Right ventricle myocardium superior (tissue), 1 donor: Measurements from ENCODE around the gene CHAMP1. TPM values are rescaled to one million over a fixed set of nuclear protein-coding genes. Genes with fewer than 3 reads are reported as not detected.
A peak's percentile ranks its signal among the peaks of the same experiment; 100 is the strongest.

Experiments used
- ATAC-seq: fragments of 200-7000 bp; cut with Tn5 transposase; one replicate; pipeline ENCODE4 v1.9.1; 2020; ENCODE audit warnings: mild to moderate bottlenecking; ENCODE audit not compliant: poor library complexity
- DNase-seq: peaks from one replicate; pipeline ENCODE4 v3.0.0-alpha.2; 2020
- intact Hi-C: fragments of 100-400 bp; cut with DNase I; formaldehyde crosslinking; loops from one replicate; pipeline ENCODE4 v1.11.2; 2022
- long read RNA-seq: library from polyadenylated mRNA; unstranded; transcript quantifications from one replicate; pipeline ENCODE4 v2.0.0, GENCODE V29; 2021
- total RNA-seq: library from RNA; stranded (reverse); fragmentation: NEBNext Ultra II Directional; extraction: Animal tissue kit (Norgen Biotek cat#: 25700); gene quantifications from one replicate; pipeline ENCODE4 v1.2.1, GENCODE V29; 2021
- donor health status: DM: no; HTN: yes; CAD: no; lungs with severe emphysema.

The CHAMP1 gene, protein sequence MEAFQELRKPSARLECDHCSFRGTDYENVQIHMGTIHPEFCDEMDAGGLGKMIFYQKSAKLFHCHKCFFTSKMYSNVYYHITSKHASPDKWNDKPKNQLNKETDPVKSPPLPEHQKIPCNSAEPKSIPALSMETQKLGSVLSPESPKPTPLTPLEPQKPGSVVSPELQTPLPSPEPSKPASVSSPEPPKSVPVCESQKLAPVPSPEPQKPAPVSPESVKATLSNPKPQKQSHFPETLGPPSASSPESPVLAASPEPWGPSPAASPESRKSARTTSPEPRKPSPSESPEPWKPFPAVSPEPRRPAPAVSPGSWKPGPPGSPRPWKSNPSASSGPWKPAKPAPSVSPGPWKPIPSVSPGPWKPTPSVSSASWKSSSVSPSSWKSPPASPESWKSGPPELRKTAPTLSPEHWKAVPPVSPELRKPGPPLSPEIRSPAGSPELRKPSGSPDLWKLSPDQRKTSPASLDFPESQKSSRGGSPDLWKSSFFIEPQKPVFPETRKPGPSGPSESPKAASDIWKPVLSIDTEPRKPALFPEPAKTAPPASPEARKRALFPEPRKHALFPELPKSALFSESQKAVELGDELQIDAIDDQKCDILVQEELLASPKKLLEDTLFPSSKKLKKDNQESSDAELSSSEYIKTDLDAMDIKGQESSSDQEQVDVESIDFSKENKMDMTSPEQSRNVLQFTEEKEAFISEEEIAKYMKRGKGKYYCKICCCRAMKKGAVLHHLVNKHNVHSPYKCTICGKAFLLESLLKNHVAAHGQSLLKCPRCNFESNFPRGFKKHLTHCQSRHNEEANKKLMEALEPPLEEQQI
- total RNA-seq: 8.2 TPM
- long read RNA-seq, full-length matches to known transcripts: 4 of 4 reads
- long read RNA-seq, partial matches to known transcripts: 0 of 4 reads
- long read RNA-seq, other reads (novel, unspliced or antisense): 0 of 4 reads

DNA sequence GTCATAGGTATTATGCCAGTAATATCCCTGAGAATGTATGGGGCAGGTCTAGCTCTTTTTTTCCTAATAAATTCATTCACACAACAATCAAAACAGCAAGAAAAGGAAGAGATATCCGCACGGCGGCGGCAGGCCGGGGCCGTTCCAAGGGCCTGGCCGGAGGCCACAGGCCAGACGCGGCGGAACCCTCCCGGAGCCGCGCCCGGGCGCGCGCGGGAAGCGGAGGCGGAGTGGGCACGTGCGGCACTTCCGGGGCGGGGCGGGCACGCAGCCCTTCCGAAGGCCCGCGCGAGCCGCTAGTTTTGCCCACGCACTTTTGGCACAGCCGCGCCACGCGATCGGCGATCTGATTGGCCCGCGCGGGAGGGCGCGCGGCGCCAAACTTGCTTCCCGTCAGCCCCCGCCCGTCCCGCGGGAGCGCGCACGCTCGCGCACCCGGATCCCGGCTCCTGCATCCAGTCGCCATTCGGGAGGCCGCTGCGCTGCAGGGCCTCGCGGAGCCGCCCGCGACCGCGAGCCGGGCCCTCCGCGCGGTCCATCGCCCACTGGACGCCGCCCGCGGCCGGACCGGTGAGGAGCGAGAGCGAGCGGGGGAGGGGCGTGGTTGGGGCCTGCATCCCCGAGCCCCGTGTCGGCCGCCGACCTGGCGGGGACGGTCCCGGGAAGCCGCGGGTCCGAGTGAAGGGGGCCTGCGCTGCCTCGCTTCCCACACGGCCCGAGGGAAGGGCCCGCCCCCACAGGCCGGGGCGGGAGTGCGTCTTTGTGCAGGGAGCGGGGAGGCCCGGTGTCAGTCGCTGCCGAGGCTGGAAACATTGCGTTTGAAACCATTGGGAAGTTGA, at the start of gene CHAMP1:
TSS of gene CHAMP1 (plus strand) at position 430 of the 839 bp plus-strand sequence. CDS start 9,340 bp downstream, outside the sequence.
- intact Hi-C loops: no loop called here
- peak; percentile 99 for DNase-seq
- peak; percentile 97 for ATAC-seq

DNA sequence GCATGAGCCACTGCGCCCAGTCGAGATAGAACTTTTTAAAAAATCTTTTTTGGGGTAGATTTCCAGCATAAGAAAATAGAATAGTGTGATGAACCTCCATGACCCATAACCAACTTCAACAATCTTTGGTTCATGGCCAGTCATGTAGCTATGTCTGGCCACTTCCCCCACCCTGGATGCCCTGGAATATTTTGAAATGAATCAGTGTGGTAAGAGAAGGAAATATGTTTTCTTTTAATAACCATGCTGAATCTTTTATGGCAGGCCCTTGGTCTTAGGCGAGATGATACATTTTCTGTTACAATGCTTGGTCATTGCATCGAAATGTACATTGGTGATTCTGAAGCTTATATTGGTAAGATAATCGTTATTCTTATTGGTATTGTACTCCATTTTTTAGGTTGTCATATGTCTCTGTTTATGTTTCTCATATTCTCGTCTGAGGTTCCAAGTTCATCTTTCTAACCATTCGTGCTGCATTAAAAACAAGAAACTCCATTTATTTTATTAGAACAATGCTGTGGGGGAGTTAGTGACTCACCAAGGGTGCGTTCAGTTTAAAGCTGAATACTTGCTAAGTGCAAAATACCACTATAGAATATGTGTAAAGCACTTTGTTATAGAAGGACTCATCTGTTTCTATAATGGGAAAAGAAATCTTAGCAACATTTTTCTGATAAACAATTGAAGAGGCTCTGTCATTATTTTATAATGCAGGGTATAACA, 49.3 kb upstream of the CHAMP1 start:
- ATAC-seq: no peak
- intact Hi-C loops: no loop called here
- no peak for DNase-seq

DNA sequence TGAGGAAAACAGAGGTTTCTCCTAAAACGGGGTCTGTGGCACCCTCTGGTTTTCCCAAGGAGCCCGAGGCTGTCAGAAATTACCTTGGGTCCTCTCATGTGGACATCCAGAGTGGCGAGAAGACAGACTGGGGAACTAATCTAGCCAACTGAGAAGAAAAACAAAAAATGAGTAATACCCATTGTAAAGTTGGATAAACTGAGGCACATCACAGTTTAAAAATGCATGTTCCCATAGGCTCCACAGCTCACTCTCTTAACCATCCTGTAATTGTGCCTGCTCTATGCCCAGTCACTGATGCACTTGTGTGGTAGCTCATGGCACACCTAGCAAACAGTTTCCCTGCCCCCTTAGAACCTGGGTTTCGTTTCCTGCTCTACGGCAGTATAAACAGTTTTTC, 48.1 kb upstream of the CHAMP1 start:
- no peak for DNase-seq
- no peak for ATAC-seq
- intact Hi-C loops: no loop called here

DNA sequence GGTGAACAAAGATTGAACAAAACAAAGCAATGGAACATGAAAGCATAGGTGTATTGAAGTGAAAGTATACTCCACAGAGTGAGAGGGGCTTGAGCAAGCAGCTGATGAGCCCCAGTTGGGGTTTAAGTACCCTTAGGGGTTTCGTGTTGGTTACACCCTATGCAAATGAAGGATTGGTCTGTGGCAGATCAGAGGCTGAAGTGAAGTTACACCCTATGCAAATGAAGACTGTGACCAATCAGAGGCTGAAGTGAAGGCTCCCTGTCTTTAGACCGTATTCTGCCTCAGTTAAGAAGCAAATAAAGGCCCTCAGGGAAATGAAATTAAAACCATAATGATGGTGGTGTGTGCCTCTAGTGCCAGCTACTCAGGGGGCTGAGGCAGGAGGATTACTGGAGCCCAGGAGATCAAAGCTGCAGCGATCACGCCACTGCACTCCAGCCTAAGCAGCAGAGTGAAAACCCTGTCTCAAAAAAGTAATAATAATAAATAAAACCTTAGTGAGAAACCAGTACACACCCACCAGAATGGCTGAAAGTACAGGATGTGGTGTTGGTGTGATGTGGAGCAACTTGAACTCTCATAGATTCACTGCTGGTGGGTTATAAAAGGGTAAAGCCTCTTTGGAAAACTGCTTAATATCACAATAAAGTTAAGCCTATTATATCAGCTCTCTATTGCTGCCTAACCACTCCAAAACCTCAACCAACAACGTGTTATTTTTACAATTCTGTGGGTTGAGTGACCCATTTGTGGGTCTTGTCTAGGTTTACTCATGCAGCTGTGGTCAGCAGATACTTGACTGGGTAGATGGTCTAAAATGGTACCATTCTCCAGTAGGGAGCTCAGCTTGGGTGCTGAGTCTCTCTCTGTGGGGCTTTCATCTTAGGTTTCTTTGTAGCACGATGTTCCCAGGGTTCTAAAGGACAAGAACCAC, 45.7 kb upstream of the CHAMP1 start:
- intact Hi-C loops: no loop called here
- ATAC-seq (no peak), DNase-seq (no peak)

DNA sequence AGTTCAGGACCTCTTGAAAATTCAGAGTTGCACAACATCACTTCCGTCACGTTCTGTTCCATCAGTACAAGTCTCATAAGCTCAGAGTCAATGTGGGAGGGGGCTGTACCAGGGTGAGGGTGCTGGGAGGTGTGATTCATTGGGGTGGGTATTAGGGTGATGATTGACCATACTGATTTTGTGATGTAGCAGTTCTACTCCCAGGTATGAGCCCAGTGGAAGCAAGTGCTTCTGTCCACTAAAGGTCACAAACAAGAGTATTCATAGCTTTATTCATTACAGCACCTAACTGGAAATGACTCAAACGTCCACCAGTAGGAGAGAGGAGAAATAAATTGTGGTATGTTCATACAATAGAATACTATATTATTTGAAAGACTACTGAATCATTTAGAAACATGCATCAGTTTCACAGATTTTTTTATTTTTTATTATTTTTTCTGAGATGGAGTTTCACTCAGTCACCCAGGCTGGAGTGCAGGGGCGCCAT, 45.0 kb upstream of the CHAMP1 start:
- DNase-seq (no peak), ATAC-seq (no peak)
- intact Hi-C loops: no loop called here

DNA sequence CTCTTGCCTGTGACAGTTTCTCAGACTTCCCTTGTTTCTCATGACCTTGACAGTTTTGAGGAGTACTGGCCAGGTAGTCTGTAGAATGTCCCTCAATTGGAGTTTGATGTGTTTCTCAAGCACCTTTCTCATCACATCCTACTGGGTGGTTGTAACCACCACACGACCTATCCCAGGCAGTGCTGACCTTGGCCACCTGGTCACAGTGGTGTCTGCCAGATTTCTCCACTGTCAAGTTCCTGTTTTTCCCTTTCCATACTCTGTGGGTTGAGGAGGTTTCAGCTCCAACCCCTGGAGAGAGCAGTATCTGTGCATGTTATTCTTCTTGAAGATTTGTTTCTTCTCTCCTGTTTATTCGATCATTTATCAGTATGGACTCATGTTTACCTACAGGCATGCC, 41.3 kb upstream of the CHAMP1 start:
- intact Hi-C loops: no loop called here
- ATAC-seq (no peak), DNase-seq (no peak)

DNA sequence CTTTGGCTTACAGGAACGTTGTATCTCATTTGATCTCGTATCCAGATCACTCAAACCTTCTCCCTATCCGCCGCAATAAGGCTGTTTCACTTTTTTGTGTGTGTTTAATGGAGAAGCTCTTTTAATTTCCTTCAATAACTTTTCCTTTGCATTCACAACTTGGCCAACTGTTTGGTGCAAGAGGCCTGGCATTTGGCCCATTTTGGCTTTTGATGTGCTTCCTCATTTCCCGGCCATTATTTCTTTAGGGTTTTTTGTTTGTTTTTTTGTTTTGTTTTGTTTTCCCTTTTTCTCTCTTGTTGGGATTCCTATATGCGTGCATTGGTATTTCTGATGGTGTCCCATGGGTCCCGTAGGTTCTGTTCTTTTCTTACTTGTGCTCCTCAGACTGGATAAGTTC, 39.0 kb upstream of the CHAMP1 start:
- intact Hi-C loops: no loop called here
- ATAC-seq: no peak
- no peak for DNase-seq

DNA sequence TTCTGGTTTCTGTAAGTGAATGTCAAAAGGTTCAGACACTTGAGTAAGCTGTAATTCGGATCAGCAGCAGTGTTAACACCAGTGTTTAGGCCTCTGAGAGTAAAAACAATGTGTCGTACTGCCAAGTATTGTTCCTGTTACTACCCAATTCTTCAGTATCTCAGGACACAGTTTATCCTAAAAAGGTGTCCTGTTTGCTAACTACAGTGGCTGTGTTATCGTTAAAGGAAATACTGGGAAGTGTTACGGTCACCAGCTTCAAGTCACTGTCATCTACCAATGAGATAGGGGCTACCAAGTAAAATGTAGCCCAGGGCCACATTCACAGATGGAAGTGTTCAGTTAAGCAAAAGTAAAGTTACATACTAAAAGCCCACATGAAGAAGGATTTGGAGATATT, 35.2 kb upstream of the CHAMP1 start:
- intact Hi-C loops: no loop called here
- DNase-seq (no peak), ATAC-seq (no peak)

DNA sequence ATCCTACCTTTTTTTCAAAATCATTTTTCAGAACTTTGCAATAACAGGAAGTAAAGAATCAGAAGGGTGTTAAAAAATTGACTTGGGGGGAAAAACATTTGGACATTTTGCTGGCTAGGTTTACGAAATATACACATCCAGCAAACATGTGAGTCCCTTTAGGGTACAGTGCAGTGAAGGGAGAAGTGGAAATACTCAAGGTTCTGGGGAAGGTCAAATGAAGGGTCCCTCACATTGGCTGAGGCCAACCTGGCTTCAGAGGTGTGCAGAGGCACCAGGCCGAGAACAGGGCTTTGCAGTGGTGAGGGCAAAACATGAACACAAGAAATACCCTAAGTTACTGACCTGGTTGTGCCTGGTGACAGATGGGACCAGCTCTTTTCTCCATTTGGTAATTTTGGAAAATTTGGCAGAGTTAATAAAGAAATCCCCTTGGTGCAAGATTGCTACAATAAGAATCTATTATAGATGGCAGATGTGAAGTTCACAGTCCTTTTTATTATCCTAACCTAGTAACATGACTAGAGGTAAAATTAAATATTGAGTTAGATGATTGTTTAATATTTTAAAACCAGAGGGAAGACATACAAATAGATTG, 34.4 kb upstream of the CHAMP1 start:
- ATAC-seq (no peak), DNase-seq (no peak)
- intact Hi-C loops: no loop called here

DNA sequence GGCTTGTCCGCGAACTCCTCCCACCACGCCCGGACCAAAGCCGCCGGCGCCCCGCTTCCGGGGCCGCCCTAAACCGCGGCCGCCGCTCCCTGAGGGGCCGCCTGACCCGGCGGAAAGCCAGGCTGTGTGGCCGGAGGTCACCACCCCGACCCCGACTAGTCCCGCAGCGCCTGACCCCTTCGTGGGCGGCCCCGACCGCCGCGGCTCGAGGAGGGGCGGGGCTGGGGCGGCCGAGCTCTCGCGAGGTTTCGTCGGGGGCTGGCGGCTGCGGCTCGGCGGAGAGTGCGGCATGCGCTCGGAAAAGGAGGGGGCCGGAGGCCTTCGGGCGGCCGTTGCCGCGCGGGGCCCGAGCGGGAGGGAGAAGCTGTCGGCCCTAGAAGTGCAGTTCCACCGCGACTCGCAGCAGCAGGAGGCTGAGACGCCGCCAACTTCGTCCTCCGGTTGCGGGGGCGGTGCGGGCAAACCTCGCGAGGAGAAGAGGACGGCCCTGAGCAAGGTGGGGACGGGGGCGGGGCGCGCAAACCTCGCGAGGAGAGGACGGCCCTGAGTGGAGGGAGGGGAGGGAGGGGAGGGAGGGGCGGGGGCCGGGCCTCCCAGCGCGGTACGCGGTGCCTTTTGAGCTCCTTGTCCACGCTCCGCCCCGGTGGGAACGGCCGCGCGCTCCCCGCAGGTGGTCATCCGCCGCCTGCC, 32.8 kb upstream of the CHAMP1 start, which contains the start of gene UPF3A:
TSS of gene UPF3A (plus strand) at position 251 of the 690 bp plus-strand sequence. CDS start at position 290, 39 bp downstream.
- intact Hi-C loops: no loop called here
- peak; percentile 93 for DNase-seq
- ATAC-seq: peak; percentile 96

DNA sequence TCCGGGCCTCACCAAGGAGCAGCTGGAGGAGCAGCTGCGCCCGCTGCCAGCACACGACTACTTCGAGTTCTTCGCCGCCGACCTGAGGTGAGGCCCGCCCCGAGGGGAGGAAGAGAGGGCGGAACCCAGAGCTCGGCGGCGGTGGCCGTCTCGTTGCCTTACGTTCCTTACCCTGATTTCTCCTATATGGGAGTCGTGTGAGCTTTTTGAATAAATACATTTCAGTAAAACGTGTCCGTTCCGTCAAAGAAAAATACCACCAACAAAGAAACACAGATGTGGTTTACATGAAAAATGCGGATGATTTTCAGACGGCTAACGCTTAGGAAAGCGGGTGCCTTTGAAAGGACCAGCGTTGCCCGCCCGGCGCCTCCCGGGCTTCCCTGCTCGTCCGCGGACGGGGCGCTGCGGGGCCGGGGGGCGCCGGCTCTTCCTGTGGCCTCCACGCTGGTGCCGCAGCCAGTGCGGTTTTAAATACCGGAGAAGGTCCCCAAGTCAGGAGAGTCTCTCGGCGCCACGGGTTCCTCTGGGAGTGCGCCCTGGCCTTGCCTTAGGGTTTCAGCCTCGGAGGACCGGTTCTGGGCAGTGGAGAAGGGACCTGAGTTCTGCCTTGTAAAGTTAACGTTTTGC, 32.1 kb upstream of the CHAMP1 start:
- intact Hi-C loops: no loop called here
- peak; percentile 84 for DNase-seq
- ATAC-seq: peak; percentile 67

DNA sequence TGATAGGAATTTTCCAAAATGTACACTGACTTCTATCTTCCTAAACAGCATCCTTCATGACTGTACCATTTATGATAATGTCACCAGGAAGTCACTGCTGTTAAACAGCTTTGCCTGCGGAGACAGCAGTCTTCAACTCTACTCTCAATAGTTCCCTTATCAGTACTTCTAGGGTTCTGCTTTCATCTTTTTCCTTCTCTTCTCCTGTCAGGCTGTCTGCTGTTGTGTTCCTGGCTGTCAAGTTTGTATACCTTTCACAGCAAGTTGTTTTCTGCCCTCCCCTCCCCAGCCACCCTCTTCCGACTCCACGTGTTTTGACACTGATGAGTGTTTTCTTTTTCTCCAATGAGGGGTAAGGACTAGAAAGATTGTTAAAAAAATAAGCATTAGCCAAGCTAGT, 30.7 kb upstream of the CHAMP1 start:
- ATAC-seq (no peak), DNase-seq (no peak)
- intact Hi-C loops: no loop called here

DNA sequence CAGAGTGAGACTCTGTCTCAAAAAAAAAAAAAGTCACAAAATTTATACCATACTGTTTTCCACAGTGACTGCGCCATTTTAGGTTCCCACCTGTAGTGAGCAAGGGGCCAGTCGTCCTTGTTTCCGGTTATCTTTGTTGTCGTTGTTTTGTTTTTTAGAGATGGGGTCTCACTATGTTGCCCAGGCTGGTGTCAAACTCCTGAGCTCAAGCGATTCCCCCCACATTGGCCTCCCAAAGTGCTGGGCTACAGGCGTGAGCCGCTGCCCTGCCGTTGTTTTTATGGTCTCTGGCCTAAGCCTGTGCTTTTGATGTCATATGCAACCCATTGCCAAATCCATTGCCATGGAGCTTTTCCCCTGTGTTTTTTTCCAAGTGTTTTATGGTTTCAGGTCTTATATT, 29.6 kb upstream of the CHAMP1 start:
- no peak for DNase-seq
- no peak for ATAC-seq
- intact Hi-C loops: no loop called here

DNA sequence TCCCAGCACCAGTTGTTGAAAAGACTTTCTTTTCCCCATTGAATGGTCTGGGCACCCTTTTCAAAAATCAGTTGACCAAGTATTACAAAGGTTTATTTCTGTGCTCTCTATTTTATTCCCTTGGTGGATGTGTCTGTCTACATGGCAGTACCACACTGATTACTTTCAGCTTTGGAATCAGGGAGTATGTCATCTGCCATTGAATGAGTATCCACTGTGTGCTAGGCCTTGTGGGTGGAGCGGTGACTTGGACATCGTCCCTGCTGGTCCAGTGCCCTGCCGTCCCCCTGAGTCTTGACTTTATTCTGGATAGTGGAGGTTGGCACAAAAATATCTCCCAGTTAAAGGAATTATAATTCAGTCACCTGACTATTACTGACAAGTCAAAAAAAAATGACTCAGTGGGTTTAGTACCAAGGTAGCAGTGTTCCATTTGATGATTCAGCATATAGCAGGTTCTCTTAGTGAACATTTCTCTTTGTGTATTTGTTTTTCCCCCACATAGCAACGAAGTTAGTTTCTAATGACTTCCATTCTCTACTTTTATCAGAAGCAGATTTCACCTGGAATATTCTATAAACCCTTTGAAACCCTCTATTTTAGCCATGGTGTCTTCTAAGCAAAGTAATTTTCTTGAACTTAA, 29.0 kb upstream of the CHAMP1 start:
- intact Hi-C loops: no loop called here
- ATAC-seq: no peak

DNA sequence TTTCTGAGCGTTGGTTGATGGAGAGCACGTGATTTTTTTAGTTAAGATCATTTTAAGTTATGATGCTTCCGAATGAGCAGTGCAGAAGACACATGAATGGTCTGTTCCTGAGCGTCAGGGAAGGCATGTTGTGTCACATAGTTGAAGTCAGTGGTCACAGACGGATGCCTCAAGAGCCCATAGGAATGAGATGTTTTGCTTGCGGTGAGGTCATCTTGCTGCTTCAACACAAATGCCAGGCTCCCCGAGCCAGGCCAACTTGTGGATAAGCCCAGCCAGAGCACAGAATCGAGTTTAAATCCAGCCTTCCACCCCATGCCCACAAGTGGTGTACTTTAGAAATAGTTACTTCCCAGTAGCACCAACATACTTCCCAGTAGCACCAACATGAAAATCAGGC, 27.5 kb upstream of the CHAMP1 start:
- intact Hi-C loops: no loop called here
- DNase-seq (no peak), ATAC-seq (no peak)

More for the DNA sequence above, 29.0 kb upstream of the CHAMP1 start:
- no peak for DNase-seq
